Measurements from ENCODE around the gene RNU2-63P.
A peak's percentile ranks its signal among the peaks of the same experiment; 100 is the strongest.
"Not testable (repeated sequence)": the region's sequence is repeated elsewhere in the genome, so short reads cannot be mapped to it uniquely, and the experiment has no call there.

RNU2-63P gene

DNA sequence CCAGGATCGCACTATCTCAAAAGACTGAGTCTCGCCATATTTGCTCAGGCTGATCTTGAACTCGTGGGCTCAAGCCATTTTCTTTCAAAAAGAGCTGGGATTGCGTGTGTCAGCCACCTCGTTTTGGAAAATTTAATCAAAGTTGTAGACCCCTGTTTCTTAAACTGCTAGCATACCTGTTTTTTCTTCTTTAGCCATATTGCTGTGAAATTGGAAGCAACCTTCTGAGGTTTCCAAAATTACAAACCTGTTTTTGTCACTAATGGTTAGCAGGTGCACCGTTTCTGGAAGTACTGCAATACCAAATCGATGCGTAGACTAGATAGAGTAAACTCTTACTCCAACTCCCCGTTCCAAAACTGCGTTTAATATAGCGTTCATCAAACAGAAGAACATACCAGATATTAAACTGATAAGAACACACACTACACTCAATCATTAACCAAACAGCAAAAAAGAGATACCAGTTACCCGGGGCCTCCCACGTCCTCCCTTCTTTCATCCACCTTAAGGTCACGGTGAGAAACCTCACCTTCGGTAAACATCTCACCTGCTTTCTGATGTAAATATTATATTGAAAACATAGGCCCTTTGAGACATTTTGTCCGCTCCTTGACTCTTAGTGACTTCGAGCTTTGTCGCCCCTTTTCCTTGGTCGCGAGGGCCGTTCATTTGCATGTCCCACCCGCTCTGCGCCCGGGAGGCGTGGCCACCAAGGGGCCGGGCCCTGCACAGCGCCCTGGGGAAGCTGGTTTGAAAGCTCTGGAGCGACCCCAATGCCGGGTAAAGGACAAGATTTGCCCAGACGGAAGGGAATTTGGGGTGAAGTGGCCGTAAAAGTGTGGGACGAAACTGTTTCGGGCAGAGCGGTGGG is at the start of gene RNU2-63P:
Gene RNU2-63P (minus strand): TSS at position 462 of the 874 bp plus-strand sequence.
- DNase-seq (ENCODE audit: low read depth in 4 of 4, low spot score in 1 of 4), result peak; percentile 50 to 68 (median 64)

DNA sequence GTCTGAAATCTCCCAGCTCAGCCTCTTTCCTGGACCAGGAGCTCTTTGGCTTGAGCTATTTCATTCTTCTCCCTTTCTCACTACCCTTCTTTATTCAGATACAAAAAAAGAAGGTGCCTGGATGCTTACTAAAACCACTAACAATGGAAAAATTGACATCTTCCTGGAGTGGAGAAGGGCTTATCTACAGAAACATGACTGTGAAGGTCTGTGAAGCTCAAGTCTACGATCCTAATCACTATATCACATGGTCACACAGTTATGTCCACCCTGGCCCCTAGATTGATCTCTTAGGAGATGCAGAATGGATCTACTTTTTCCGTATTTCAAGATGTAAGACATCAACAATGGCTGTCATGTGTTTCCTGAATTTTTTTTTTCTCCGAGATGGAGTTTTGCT is 44.9 kb upstream of the RNU2-63P start:
- DNase-seq (ENCODE audit: low read depth in 4 of 4, low spot score in 1 of 4), result no peak

DNA sequence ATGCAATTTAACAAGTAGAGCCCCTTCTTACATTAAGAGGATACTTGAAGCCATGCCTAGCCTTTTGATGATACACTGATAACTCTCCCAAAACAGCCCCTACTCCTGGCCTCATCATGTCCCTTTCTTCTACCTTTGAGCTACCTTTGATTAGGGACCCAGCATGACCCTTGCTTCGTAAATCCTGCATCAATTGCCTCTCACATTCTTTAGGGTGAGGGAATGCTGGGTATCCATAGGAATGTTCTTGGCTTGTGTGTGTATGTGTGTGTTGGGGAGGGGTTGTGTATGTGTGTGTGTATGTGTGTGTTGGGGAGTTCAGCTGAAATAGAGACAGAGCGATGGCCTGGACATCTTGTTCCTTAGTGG is 44.5 kb upstream of the RNU2-63P start:
- DNase-seq (ENCODE audit: low read depth in 4 of 4, low spot score in 1 of 4), result no peak

DNA sequence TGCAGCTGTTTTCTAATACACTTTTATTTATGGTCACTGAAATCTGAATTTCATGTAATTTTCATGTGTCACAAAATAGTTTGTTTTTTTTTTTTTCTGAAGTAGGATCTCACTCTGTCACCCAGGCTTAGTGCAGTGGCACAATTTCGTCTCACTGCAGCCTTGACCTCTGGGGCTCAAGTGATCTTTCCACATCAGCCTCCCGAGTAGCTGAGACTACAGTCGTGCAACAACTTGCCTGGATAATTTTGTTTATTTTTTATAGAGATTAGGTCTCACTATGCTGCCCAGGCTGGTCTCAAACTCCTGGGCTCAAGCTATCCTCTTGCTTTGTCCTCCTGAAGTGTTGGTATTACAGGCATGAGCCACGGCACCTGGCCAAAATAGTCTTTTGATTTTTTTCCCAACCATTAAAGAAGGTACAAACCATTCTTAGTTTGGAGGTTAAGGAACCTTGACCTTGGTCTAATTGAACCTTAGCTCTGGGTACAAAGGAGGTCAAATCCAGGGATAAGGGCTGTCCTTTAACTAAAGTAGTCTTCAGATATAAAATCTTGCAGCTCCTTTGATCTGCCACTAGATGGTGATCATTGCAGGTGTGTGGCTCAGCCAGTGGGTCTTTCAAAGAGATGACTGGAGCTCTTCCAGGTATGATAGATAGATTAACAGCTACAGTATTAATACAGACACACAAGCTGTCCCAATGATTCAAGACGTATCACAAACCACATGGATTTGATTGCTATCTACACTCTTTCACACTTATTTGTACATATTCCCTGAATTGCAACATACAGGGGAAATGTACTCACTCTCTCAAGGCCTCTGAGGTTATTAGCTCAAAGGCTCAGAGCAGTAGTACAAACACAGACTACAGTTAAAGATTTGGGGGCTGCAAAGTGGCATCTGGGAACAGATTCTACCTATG is 43.9 kb upstream of the RNU2-63P start:
- no peak for DNase-seq (ENCODE audit: low read depth in 4 of 4, low spot score in 1 of 4)

DNA sequence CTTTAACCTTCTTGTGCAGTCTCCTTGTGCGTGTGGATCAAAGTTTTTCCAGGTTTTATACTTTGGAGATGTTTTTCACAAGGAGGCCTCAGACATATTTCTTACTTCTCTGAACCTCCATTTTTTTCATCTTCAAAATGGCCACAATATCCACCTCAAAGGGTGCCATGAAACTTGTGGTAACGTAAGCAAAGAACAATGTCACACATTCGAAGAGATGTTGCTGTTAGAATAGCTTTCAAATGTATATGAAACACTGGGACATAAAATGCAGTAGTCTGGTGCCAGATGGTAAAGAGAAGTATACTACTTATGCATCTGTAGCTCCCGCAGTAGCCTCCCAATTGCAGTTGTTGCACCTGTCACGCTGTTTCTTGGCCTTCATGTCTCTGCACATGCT is 41.8 kb upstream of the RNU2-63P start:
- no peak for DNase-seq (ENCODE audit: low read depth in 4 of 4, low spot score in 1 of 4)

DNA sequence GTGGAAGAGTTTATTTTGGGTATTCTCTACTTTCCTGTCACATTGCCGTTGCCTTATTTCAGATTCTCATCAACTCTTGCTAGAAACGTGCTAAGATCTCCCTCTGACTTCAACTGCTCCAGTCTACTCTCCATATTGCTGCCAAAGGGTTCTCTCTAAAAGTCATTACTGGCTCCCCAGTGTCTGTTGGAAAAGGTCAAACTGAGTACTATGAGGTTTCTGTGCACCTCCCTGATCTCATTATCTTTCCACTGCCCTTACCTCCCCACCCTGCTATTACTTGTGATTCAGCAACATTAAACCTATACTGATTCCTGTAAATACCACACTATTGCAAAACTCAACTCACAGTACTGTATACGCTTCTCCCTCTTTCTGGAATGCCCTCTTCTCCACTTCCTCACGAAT is 41.1 kb upstream of the RNU2-63P start:
- DNase-seq (ENCODE audit: low read depth in 4 of 4, low spot score in 1 of 4), result no peak

DNA sequence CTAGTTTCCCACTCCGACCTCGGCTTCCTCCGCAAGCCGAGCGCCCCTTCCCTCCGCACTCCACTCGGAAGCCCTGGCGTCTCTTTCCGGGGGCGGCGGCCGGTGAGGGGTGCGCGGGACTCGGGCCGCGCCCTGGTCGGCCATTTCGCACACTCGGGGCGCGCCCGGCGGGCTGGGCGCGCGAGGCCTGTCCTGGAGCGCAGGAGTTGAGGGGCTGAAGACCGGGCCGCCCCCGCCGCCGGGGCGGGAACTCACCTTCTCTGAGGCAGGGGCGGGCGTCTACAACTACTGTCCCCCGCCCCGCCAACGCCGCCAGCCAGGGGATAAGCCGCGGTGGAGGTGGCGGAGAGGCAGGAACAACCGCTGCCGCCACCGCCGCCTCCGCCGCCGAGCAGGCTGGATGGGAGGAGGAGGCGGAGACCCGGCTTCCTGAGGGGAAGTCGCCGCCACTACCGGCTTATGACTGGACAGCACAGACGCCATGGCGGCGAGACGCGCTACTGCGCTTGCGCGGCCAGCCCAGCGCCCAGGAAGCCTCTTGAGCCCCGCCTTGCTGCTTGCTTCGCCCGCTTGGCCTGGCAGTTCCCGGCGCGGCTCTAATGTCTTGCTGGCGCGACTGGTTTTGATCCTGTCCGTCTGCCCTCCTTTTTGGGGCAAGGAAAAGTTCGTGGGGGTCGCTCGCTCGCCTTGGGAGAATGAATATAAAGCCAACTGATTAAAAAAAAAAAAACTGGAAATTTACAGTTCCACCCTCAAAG is 39.2 kb upstream of the RNU2-63P start, which contains the start of gene KRCC1:
Gene KRCC1 (minus strand): TSS at position 413 of the 758 bp plus-strand sequence. CDS start 27,220 bp downstream, outside the sequence.
- peak; percentile 73 to 92 (median 82) for DNase-seq (ENCODE audit: low read depth in 4 of 4, low spot score in 1 of 4)

DNA sequence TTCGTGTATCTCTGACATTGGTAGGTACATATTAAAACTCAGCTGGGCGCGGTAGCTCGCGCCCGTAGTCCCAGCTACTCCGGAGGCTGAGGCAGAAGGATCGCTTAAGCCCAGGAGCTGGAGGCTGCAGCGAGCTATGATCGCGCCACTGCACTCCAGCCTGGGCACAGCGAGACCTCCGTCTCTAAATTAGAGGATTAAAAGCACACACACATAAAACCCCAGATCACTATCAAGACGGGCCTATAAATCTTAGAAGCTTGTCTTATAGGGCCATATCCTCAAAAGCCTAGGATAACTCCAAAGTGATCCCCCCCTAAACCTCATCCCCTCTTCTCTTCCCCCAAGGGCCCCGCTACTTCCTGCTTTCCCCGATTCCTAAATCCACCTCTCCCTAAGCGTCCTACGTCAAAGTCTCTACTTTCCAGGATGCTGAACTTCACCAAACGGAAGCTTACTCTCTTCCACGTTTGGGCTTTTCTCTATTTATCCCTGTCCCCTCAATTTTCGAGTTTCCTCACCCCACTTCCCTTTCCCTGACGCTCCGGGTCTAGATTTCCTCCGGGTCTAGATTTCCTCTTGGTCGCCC is 38.5 kb upstream of the RNU2-63P start:
- no peak for DNase-seq (ENCODE audit: low read depth in 4 of 4, low spot score in 1 of 4)

DNA sequence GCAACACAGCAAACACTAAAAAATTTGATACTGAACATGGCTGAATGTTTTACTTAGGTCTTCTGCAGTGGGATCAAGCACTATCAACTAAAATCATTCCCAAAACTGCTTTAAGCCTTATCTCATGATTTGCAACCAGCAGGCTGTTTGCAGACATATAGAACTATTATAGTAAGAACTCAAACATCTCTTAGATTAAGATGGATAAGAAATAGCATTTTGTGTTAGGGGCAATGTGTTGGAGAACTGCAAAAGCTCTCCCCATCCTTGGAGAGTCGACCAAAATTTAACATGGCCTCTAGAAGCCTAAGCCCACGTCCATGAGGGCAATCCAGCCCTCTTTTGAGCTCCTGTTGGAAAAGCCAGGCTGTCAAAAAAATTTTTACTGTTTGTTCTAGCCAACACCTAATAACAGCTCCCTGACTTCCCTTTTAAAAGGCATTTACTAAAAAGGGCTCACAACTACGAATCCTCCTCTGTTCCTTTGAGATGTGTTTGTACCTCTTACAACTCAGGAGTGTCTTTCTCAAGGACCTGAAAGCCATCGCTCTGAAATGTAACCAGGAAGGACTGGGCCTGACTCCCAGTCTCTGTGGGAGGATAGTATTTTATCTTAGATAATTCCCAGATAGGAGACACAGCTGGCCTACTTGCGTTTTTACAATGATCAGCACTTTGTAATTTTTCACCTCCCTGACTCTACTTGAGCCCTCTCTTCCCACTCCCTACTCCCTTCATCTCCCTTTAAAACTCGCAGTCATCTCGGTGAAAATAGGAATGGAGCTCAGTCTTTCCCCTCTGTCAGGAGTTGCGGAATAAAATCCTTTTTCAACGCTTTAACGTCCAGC is 37.8 kb upstream of the RNU2-63P start:
- DNase-seq (ENCODE audit: low read depth in 4 of 4, low spot score in 1 of 4), result no peak

DNA sequence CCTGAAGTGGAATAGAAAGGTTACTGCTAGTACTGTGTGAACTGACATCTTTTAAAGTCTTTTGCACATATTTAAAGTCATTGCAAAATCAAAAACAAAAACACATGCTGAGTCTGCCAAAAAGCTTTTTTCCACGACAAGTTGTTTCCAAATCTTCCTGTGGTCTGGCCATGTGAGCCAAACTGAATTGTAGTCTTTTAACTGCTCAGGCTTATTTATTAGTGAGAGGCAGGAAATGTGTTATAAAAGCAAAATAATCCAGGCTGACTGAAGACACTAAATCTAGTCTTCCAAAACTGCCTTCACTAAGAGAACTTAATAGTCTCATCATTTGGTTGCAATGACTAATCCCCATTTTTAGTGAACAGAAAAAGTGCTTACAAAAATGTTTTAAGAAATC is 36.9 kb upstream of the RNU2-63P start:
- DNase-seq (ENCODE audit: low read depth in 4 of 4, low spot score in 1 of 4), result no peak

DNA sequence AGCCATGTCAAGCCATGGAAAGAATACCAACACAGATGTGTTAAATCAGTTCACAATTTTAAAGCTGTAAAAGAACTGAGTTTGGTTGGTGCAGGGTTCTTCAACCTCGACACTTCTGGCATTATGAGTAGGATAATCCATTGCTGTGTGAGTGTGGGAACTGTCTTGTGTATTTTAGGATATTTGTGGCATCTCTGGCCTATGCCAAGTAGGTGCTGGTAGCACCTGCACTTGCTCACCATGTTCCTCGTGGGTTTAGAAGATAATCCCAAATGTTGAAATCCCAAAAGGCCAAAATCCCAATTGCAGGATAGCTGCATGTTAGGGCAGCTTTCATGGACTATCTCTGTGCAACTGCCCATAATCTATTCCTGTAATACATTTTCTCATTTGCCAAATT is 35.4 kb upstream of the RNU2-63P start:
- no peak for DNase-seq (ENCODE audit: low read depth in 4 of 4, low spot score in 1 of 4)

DNA sequence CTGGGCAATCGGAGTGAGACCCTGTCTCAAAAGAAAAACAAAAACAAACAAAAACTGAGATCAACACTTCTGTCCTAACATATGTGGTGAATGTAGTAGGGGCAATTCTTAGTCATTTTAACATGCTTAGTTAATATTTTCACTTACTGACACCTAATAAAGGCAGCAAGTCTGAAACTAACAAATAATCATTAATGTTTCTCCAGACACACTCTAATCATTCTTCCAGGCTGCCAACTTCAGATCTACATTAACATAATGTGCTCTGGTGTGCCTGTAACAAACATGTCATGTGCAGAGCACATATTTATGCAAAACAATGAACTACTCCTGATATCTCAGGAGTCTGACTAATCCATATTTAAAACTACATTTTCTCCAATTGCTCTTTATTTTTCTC is 33.3 kb upstream of the RNU2-63P start:
- DNase-seq (ENCODE audit: low read depth in 4 of 4, low spot score in 1 of 4), result no peak

DNA sequence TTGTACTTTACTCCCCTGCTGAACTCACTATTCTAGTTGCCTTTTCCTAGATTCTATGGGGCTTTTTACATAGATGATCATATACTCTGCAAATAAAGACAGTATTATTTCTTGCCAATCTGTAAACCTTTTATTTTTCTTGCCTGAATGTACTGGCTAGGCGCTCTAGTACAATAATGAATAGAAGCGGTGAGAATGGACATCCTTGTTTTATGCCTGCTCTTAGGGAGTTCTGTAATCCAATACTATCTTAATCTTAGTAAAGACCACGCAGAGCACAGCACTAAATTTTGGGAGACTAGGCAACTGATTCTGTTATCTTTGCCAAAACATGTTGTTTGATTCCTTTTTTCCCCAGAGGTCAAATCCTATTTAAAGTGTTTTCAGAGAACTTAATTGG is 32.2 kb upstream of the RNU2-63P start:
- DNase-seq (ENCODE audit: low read depth in 4 of 4, low spot score in 1 of 4), result no peak

DNA sequence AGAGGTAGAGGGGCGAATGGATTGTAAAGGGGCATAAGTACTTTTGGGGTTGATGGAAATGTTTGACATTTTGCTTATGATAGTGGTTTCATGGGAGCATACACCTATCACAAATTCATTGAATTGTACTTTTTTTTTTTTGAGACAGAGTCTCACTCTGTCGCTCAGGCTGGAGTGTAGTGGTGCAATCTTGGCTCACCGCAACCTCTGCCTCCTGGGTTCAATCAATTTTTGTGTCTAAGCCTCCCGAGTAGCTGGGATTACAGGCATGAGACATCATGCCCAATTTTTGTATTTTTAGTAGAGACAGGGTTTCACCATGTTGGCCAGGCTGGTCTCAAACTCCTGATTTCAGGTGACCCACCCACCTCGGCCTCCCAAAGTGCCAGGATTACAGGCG is 29.2 kb upstream of the RNU2-63P start:
- DNase-seq (ENCODE audit: low read depth in 4 of 4, low spot score in 1 of 4), result not testable (repeated sequence)

DNA sequence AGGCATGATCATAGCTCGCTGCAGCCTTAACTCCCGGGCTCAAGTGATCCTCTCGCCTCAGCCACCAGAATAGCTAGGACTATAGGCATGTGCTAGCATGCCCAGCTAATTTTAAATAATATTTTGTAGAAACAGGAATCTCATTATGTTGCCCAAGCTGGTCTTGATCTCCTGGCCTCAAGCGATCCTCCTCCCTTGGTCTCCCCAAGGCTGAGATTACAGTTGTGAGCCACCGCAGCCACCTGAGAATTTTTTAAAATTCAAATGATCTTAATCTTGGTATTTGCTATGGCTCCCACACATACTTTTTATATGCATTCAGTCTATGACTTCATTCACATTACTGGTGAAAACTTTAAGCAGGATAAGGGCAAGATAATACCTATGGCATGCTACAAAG is 26.1 kb upstream of the RNU2-63P start:
- DNase-seq (ENCODE audit: low read depth in 4 of 4, low spot score in 1 of 4), result no peak

DNA sequence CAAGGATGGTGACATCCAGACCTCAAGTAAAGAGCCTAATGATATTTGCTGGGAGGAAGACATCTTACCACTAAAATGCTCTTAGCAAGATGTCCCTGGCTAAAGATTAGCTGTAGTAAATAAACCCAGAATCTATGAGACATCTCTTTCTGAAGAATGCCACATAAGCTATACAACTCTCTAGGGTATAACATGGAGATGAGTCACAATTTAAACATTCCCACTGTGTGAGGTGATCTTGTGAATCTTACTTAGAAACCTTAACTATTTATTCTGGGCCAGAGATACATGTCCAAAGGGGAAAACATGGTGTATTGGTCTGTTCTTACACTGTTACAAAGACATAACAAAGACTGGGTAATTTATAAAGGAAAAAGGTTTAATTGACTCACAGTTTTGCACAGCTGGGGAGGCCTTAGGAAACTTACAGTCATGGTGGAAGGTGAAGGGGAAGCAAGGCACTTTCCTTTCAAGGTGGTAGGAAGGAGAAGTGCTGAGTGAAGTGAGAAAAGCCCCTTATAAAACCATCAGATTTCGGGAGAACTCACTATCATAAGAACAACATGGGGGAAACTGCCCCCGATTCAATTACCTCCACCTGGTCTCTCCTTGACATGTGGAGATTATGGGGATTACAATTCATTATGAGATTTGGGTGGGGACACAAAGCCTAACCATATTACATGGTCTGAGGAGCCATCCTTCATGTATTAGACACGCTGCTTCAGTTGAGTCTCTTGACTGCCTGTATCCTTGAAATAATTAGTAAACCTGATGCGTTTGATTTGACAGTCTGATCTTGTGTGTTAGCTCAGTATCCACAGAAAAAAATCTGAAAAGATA is 22.1 kb upstream of the RNU2-63P start:
- no peak for DNase-seq (ENCODE audit: low read depth in 4 of 4, low spot score in 1 of 4)

DNA sequence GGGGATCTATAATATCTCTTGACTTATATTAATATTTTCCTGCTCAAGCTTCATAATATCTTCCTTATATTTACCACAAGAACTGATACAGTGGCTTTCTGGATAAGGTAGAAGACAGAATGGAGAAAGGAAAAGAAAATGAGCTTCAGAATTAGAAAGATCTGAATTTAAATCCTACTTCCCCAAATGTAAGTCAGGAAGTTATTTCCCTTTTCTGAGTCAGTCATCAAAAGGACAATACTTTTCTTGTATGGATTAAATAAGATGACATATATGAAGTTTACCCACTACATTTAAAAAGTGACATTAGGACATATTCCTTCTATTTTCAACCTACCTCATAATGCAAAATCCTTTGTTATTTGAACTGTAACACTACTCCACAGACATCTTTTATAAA is 20.3 kb upstream of the RNU2-63P start:
- no peak for DNase-seq (ENCODE audit: low read depth in 4 of 4, low spot score in 1 of 4)

DNA sequence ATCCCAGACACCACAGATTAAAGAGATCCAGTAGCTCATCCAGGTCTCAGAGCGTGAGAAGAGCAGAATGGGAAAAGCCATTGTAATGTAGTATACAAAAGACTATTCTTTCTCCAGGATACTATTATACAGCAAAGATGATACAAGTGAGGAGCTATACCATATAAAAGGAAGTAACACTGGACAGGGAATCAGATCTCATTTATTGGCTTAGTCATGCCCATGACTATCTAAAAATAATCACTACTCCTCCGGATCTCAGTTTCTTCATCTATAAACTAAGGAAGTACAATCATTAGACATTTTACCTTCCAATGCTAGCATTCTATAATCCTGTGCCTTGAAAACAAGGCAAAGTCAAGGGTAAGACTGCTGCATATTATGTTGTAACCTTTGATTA is 19.8 kb upstream of the RNU2-63P start:
- no peak for DNase-seq (ENCODE audit: low read depth in 4 of 4, low spot score in 1 of 4)

DNA sequence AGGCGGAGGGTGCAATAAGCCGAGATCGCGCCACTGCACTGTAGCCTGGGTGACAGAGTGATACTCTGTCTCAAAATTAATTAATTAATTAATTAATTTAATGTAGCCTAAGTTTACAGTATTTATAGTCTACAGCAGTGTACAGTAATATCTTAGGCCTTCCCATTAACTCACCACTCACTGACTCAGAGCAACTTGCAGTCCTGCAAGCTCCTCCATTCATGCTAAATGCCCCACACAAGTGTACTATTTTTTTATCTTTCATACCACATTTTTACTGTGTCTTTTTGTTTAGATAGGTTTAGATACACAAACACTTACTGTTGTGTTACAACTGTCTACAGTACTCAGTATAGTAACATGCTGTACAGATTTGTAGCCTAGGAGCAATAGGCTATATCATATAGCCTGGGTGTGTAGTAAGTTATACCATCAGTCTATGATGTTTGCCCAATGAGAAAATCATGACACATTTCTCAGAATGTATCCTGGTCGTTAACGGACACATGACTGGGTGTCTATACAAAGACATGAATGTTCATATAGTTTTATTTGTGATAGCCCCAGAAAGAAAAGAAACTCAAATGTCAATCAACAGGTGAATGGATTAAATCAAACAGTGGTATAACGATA is 15.8 kb upstream of the RNU2-63P start:
- DNase-seq (ENCODE audit: low read depth in 4 of 4, low spot score in 1 of 4), result no peak
